ENCODE results near the gene MAB21L2. TPM values are rescaled to one million over a fixed set of nuclear protein-coding genes. Genes with fewer than 3 reads are reported as not detected.
"Not testable (repeated sequence)": the region's sequence is repeated elsewhere in the genome, so short reads cannot be mapped to it uniquely, and the experiment has no call there.

Gene MAB21L2
- total RNA-seq, result 0.11 TPM
- long read RNA-seq, result 0 reads

DNA sequence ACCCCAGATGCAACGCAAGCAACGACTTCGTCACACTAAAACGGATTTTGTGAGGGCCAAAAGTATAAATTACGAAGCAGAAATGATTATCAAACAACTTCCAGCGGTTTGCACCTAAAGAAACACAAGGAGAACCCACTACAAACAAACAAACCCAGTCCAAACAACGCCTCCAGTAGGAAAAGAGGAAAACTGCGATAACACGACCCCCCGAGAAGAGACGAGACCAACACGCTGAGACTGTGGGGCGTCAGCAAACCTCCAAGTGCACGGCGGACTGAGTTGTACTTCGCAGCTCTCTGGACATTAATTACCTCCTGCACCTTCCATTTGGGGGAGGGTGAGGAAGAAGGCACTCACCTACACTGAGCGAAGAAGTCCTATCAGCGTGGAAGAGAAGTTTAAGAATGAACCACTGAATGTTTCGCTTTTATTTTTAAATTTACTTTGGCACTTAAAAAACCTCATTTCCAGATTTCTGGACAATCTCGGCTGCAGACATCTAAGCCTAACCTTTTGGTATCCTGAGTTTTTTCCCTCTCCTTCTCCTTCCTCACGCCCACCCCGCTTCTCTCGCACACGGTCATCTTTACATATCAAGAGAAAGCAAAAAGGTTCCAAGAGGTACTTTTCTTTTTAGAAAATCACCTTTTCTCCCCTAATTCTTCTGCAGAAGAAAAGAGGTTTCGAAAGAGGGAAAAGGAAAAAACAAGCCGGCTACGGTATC lies at the start of gene MAB21L2:
Gene MAB21L2, plus strand, starts transcription at position 6 of the 727 bp plus-strand sequence. CDS start 879 bp downstream, outside the sequence.
- Histone ChIP-seq H3K36me3 (no peaks in the 10 kb centered on the region), H3K4me3 (peak within 1 kb of the TSS; percentile 67), H3K27me3 (ENCODE audit: low read depth) (peaks cover 4% of the 10 kb centered on the region), H3K27ac (replicated peaks) (no peak within 1 kb of the TSS), H3K9me3 (replicated peaks) (no peaks in the 10 kb centered on the region), H3K4me1 (peaks cover 15% of the 10 kb centered on the region)
- intact Hi-C loops (cut with micrococcal nuclease), result no loop called here
- TF ChIP-seq, protein P1, sequence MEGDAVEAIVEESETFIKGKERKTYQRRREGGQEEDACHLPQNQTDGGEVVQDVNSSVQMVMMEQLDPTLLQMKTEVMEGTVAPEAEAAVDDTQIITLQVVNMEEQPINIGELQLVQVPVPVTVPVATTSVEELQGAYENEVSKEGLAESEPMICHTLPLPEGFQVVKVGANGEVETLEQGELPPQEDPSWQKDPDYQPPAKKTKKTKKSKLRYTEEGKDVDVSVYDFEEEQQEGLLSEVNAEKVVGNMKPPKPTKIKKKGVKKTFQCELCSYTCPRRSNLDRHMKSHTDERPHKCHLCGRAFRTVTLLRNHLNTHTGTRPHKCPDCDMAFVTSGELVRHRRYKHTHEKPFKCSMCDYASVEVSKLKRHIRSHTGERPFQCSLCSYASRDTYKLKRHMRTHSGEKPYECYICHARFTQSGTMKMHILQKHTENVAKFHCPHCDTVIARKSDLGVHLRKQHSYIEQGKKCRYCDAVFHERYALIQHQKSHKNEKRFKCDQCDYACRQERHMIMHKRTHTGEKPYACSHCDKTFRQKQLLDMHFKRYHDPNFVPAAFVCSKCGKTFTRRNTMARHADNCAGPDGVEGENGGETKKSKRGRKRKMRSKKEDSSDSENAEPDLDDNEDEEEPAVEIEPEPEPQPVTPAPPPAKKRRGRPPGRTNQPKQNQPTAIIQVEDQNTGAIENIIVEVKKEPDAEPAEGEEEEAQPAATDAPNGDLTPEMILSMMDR (IDR thresholded peaks at IDR 0.05; ENCODE audit: borderline replicate concordance), result no peak
- DNase-seq, result no peak

DNA sequence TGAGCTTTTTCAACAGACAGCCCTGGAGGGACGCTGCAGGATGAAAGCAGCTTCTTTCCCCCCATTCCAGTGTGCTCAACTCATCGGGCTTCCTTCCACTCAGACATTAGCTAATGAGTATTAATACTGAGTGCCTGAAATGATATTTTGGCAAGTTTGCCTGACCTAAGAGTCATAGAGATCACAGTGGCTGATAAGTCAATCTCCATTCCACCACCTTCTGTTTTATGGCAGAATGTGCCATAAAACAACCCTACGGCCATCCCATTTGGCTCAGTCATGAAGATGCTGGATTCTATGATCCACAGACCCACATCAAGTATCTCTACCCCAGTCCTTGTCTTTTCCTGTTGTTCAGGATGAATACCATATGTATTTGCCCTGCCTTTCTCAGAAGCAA lies 48.3 kb upstream of the MAB21L2 start:
- Histone ChIP-seq H3K27me3 (ENCODE audit: low read depth) (no peaks in the 10 kb centered on the region), H3K36me3 (no peaks in the 10 kb centered on the region), H3K27ac (replicated peaks) (no peak overlapping the region), H3K4me1 (no peaks in the 10 kb centered on the region), H3K9me3 (replicated peaks) (no peaks in the 10 kb centered on the region), H3K4me3 (no peak overlapping the region)
- TF ChIP-seq, protein P1 (IDR thresholded peaks at IDR 0.05; ENCODE audit: borderline replicate concordance), result no peak
- no peak for DNase-seq
- intact Hi-C loops (cut with micrococcal nuclease), result no loop called here

- Histone ChIP-seq H3K27me3 (ENCODE audit: low read depth) (no peaks in the 10 kb centered on the region), H3K36me3 (no peaks in the 10 kb centered on the region), H3K27ac (replicated peaks) (no peak overlapping the region), H3K4me3 (no peak overlapping the region), H3K9me3 (replicated peaks) (no peaks in the 10 kb centered on the region), H3K4me1 (no peaks in the 10 kb centered on the region)
- intact Hi-C loops (cut with micrococcal nuclease), result no loop called here
- no peak for DNase-seq
- TF ChIP-seq, protein P1 (IDR thresholded peaks at IDR 0.05; ENCODE audit: borderline replicate concordance), result no peak
Measured at GRCh38 chr4:150534818-150535217, 47.1 kb upstream of the MAB21L2 start.

DNA sequence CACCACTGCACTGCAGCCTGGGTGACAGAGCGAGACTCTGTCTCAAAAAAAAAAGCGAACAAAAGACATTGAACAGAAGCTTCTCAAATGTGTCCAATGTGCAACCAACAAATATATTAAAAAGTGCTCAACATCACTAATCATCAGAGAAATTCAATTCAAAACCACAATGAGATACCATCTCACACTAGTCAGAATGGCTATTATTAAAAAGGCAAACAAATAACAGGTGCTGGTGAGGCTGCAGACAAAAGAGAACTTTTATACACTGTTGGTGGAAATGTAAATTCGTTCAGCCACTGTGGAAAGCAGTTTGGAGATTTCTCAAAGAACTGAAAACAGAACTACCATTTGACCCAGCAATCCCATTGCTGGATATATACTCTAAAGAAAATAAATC lies 44.0 kb upstream of the MAB21L2 start:
- H3K4me3 ChIP-seq; DNase-seq; H3K27me3 ChIP-seq (ENCODE audit: low read depth); H3K4me1 ChIP-seq; H3K9me3 ChIP-seq (replicated peaks); H3K36me3 ChIP-seq; intact Hi-C loops (cut with micrococcal nuclease); H3K27ac ChIP-seq (replicated peaks): not testable (repeated sequence)

DNA sequence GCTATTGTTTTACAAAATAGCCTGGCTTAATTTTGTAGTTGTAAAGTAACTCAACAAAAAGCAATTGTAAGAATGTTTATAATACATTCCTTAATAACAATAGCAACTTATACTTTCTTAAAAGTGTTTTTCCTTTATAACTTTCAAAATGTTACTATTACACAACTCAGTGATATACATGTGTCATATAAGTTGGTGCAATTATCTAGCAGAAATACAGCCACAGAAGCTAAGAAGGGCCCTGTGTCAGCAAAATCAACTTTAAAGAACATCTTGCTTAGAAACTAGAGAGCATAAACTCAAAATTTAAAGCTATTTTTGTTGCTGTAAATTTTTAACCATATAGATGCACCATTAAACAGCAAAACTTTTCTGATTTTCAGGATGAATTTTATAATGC lies 41.4 kb upstream of the MAB21L2 start:
- Histone ChIP-seq H3K4me1 (no peaks in the 10 kb centered on the region), H3K36me3 (no peaks in the 10 kb centered on the region), H3K27ac (replicated peaks) (no peak overlapping the region), H3K9me3 (replicated peaks) (no peaks in the 10 kb centered on the region), H3K27me3 (ENCODE audit: low read depth) (no peaks in the 10 kb centered on the region), H3K4me3 (no peak overlapping the region)
- DNase-seq, result no peak
- intact Hi-C loops (cut with micrococcal nuclease), result no loop called here
- TF ChIP-seq, protein P1 (IDR thresholded peaks at IDR 0.05; ENCODE audit: borderline replicate concordance), result no peak

DNA sequence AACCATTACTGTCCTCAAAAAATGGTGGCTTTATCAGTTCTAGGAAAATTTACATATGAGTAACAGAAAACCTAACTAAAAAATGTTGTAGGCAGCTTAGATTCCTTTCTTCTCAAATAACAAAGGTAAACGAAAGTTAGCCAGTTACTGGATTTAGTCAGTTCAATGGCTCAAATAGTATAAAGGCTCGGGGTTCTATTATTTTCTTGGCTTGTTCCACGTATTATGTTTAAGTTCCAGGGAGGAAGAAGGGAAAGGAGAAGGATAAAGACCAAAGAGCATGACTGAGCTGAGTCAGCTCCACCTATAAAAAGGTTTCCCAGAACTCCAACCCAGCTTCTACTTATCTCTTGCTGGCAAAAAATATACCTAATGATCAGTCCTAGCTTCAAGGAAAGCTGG lies 41.0 kb upstream of the MAB21L2 start:
- TF ChIP-seq, protein P1 (IDR thresholded peaks at IDR 0.05; ENCODE audit: borderline replicate concordance), result no peak
- no peaks in the 10 kb centered on the region for H3K4me1 ChIP-seq
- H3K9me3 ChIP-seq (replicated peaks), result no peaks in the 10 kb centered on the region
- H3K27me3 ChIP-seq (ENCODE audit: low read depth), result no peaks in the 10 kb centered on the region
- no peak overlapping the region for H3K4me3 ChIP-seq
- no peak for DNase-seq
- H3K27ac ChIP-seq (replicated peaks), result no peak overlapping the region
- no peaks in the 10 kb centered on the region for H3K36me3 ChIP-seq
- intact Hi-C loops (cut with micrococcal nuclease), result no loop called here
